Measurements from ENCODE around the gene DGCR8. TPM values are rescaled to one million over a fixed set of nuclear protein-coding genes. Genes with fewer than 3 reads are reported as not detected.

DGCR8 gene
- total and polyA plus RNA-seq, 10 donors: 7.8 to 62.7 (median 31.4) TPM

- intact Hi-C loops (cut with DNase I; ENCODE audit: low total_unique reads): no loop called here
- TF ChIP-seq POLR2A (IDR thresholded peaks at IDR 0.05): no peak
- TF ChIP-seq POLR2AphosphoS5 (IDR thresholded peaks at IDR 0.05): no peak
- TF ChIP-seq CTCF (IDR thresholded peaks at IDR 0.05 in 8 of 11, conservative IDR thresholded peaks at IDR 0.05 in 3 of 11): no peak
- H3K27me3 ChIP-seq (replicated peaks in 1 of 7): no peaks in the 10 kb centered on the region
- H3K9me3 ChIP-seq: no peaks in the 10 kb centered on the region
- H3K36me3 ChIP-seq: peaks cover 5 to 100% (median 76%) of the 10 kb centered on the region in 6 donors
- H3K4me3 ChIP-seq: no peak overlapping the region
- 89 to 95% (median 92%) methylated on average over 9 to 12 of the region's 12 CpGs for WGBS, 5 donors
- peak; percentile 21 for DNase-seq
- H3K27ac ChIP-seq: no peak overlapping the region
- peaks cover 0 to 21% (median 6%) of the 10 kb centered on the region in 6 donors for H3K4me1 ChIP-seq
Observed at GRCh38 chr22:20102203-20102780, 22.3 kb downstream of the DGCR8 start.

- Histone ChIP-seq H3K27me3 (replicated peaks in 1 of 7) (no peaks in the 10 kb centered on the region), H3K4me3 (no peak overlapping the region), H3K4me1 (peaks cover 0 to 3% (median 0%) of the 10 kb centered on the region in 6 donors), H3K36me3 (peaks cover 5 to 100% (median 83%) of the 10 kb centered on the region in 6 donors), H3K9me3 (no peaks in the 10 kb centered on the region), H3K27ac (no peak overlapping the region)
- intact Hi-C loops (cut with DNase I; ENCODE audit: low total_unique reads): no loop called here
- 94 to 100% (median 96%) methylated on average over 7 of the region's 7 CpGs for WGBS, 5 donors
- peak; percentile 14 for DNase-seq
- no peak for TF ChIP-seq POLR2AphosphoS5 (IDR thresholded peaks at IDR 0.05)
- TF ChIP-seq CTCF (IDR thresholded peaks at IDR 0.05 in 8 of 11, conservative IDR thresholded peaks at IDR 0.05 in 3 of 11): no peak
- TF ChIP-seq POLR2A (IDR thresholded peaks at IDR 0.05): no peak
Observed at GRCh38 chr22:20105456-20106204, 25.6 kb downstream of the DGCR8 start.

GRCh38 chr22:20106205-20106848, 26.3 kb downstream of the DGCR8 start:
- peak in 1 of 3 donors; percentile 33 for TF ChIP-seq POLR2AphosphoS5 (IDR thresholded peaks at IDR 0.05)
- TF ChIP-seq CTCF (IDR thresholded peaks at IDR 0.05 in 8 of 11, conservative IDR thresholded peaks at IDR 0.05 in 3 of 11): no peak
- H3K9me3 ChIP-seq: no peaks in the 10 kb centered on the region
- DNase-seq: peak; percentile 41
- H3K4me3 ChIP-seq: no peak overlapping the region
- intact Hi-C loops (cut with DNase I; ENCODE audit: low total_unique reads): no loop called here
- H3K4me1 ChIP-seq: peaks cover 0 to 6% (median 2%) of the 10 kb centered on the region in 6 donors
- H3K27ac ChIP-seq: no peak overlapping the region
- 90 to 97% (median 93%) methylated on average over 18 to 20 of the region's 20 CpGs for WGBS, 5 donors
- no peaks in the 10 kb centered on the region for H3K27me3 ChIP-seq (replicated peaks in 1 of 7)
- peaks cover 5 to 100% (median 83%) of the 10 kb centered on the region in 6 donors for H3K36me3 ChIP-seq

- 91 to 97% (median 96%) methylated on average over 9 to 10 of the region's 10 CpGs for WGBS, 5 donors
Observed at GRCh38 chr22:20106849-20107237, 26.8 kb downstream of the DGCR8 start.

More at GRCh38 chr22:20106849-20107237, 26.8 kb downstream of the DGCR8 start:
- H3K36me3 ChIP-seq: peaks cover 5 to 100% (median 82%) of the 10 kb centered on the region in 6 donors
- H3K4me3 ChIP-seq: no peak overlapping the region
- H3K27me3 ChIP-seq (replicated peaks in 1 of 7): no peaks in the 10 kb centered on the region
- peak; percentile 61 for DNase-seq
- intact Hi-C loops (cut with DNase I; ENCODE audit: low total_unique reads): no loop called here
- H3K4me1 ChIP-seq: peaks cover 2 to 11% (median 8%) of the 10 kb centered on the region in 6 donors
- H3K9me3 ChIP-seq: no peaks in the 10 kb centered on the region
- no peak overlapping the region for H3K27ac ChIP-seq
- TF ChIP-seq POLR2A (IDR thresholded peaks at IDR 0.05) (no peak), CTCF (IDR thresholded peaks at IDR 0.05 in 8 of 11, conservative IDR thresholded peaks at IDR 0.05 in 3 of 11) (no peak), POLR2AphosphoS5 (IDR thresholded peaks at IDR 0.05) (no peak)

Data from spleen (tissue), 11 donors.